KMS-11 (cell line): Measurements from ENCODE around the gene POLA2.

Source experiments
- H2AFZ ChIP-seq: fragments of 200-600 bp; sonication (generic); 2 replicates; pipeline ENCODE4 v1.6.1; 2016; ENCODE audit warnings: antibody characterized with exemption, mixed run types, low read depth
- H3K27ac ChIP-seq: fragments of 200-600 bp; sonication (generic); 2 replicates; pipeline ENCODE4 v1.6.1; 2016; ENCODE audit warnings: mild to moderate bottlenecking, mixed run types
- H3K27me3 ChIP-seq: fragments of 200-600 bp; sonication (generic); 2 replicates; pipeline ENCODE4 v1.6.1; 2017; ENCODE audit warnings: mild to moderate bottlenecking, low read depth, mixed run types, moderate library complexity; ENCODE audit not compliant: insufficient read depth
- H3K36me3 ChIP-seq: fragments of 200-600 bp; sonication (generic); 2 replicates; pipeline ENCODE4 v1.6.1; 2017; ENCODE audit warnings: mild to moderate bottlenecking, mixed run types; ENCODE audit not compliant: insufficient read depth
- H3K4me1 ChIP-seq: fragments of 200-600 bp; sonication (generic); 2 replicates; pipeline ENCODE4 v1.6.1; 2016; ENCODE audit warnings: mild to moderate bottlenecking, low read depth, mixed run types; ENCODE audit not compliant: poor library complexity, severe bottlenecking
- H3K4me2 ChIP-seq: fragments of 200-600 bp; sonication (generic); 2 replicates; pipeline ENCODE4 v1.7.0; 2016; ENCODE audit warnings: mild to moderate bottlenecking, mixed run types
- H3K4me3 ChIP-seq: fragments of 200-600 bp; sonication (generic); IDR thresholded peaks from 2 replicates; pipeline ENCODE4 v1.6.1; 2017; ENCODE audit warnings: low read depth, low read length, mixed read lengths; ENCODE audit not compliant: insufficient read depth
- H3K79me2 ChIP-seq: fragments of 200-600 bp; sonication (generic); 2 replicates; pipeline ENCODE4 v1.6.1; 2016; ENCODE audit warnings: low read depth, mixed run types; ENCODE audit not compliant: insufficient read depth
- H3K9ac ChIP-seq: fragments of 200-600 bp; sonication (generic); 2 replicates; pipeline ENCODE4 v1.6.1; 2016; ENCODE audit warnings: mild to moderate bottlenecking, mixed run types
- H4K20me1 ChIP-seq: fragments of 200-600 bp; sonication (generic); 2 replicates; pipeline ENCODE4 v1.6.1; 2016; ENCODE audit warnings: mild to moderate bottlenecking, mixed run types; ENCODE audit not compliant: insufficient read depth
- TF ChIP-seq, protein P1 (sequence below): fragments of 200-600 bp; sonication (generic); conservative IDR thresholded peaks from 2 replicates; pipeline ENCODE4 v1.6.1; 2017; ENCODE audit warnings: low read depth, mild to moderate bottlenecking, antibody characterized with exemption, low read length, moderate library complexity, mixed read lengths

The POLA2 gene

GRCh38 chr11:65219930-65220213 lies 41.9 kb upstream of the POLA2 start:
- H3K27ac ChIP-seq: no peak overlapping the region
- no peaks in the 10 kb centered on the region for H3K79me2 ChIP-seq
- TF ChIP-seq, protein P1, sequence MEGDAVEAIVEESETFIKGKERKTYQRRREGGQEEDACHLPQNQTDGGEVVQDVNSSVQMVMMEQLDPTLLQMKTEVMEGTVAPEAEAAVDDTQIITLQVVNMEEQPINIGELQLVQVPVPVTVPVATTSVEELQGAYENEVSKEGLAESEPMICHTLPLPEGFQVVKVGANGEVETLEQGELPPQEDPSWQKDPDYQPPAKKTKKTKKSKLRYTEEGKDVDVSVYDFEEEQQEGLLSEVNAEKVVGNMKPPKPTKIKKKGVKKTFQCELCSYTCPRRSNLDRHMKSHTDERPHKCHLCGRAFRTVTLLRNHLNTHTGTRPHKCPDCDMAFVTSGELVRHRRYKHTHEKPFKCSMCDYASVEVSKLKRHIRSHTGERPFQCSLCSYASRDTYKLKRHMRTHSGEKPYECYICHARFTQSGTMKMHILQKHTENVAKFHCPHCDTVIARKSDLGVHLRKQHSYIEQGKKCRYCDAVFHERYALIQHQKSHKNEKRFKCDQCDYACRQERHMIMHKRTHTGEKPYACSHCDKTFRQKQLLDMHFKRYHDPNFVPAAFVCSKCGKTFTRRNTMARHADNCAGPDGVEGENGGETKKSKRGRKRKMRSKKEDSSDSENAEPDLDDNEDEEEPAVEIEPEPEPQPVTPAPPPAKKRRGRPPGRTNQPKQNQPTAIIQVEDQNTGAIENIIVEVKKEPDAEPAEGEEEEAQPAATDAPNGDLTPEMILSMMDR: no peak
- H3K36me3 ChIP-seq: no peaks in the 10 kb centered on the region
- no peak overlapping the region for H2AFZ ChIP-seq
- no peaks in the 10 kb centered on the region for H3K27me3 ChIP-seq
- H3K4me2 ChIP-seq: no peak overlapping the region
- H3K9ac ChIP-seq: no peak overlapping the region
- H3K4me3 ChIP-seq: no peak overlapping the region
- no peaks in the 10 kb centered on the region for H3K4me1 ChIP-seq
- no peaks in the 10 kb centered on the region for H4K20me1 ChIP-seq

DNA sequence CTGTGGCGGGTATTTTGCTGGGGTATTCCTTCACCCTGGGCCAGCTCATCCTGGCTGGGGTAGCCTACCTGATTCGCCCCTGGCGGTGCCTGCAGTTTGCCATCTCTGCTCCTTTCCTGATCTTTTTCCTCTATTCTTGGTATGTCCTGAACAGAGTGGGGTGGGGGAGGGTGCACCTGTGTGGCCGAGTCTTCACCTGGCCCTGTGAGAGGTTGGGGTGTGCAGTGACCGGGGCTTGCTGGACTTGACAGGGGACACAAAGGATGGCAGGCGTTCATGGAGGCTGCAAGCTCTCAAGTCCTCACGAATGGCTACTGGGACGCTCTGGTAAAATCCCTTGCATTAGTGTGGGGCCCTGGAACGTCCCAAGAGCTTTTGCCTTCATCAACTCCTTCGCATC lies 40.7 kb upstream of the POLA2 start:
- Histone ChIP-seq H3K9ac (no peak overlapping the region), H3K79me2 (no peaks in the 10 kb centered on the region), H3K4me1 (peaks cover 4% of the 10 kb centered on the region), H2AFZ (no peak overlapping the region), H4K20me1 (no peaks in the 10 kb centered on the region), H3K4me3 (no peak overlapping the region), H3K36me3 (no peaks in the 10 kb centered on the region), H3K4me2 (no peak overlapping the region), H3K27me3 (peaks cover 6% of the 10 kb centered on the region; the same call in 1 of the 2 replicates), H3K27ac (no peak overlapping the region)
- TF ChIP-seq, protein P1: no peak

GRCh38 chr11:65223011-65223410 lies 38.8 kb upstream of the POLA2 start:
- Histone ChIP-seq H2AFZ (no peak overlapping the region), H3K79me2 (no peaks in the 10 kb centered on the region), H3K36me3 (no peaks in the 10 kb centered on the region), H4K20me1 (no peaks in the 10 kb centered on the region), H3K27ac (no peak overlapping the region), H3K4me1 (peaks cover 10% of the 10 kb centered on the region), H3K4me3 (no peak overlapping the region), H3K9ac (no peak overlapping the region), H3K4me2 (no peak overlapping the region), H3K27me3 (peaks cover 11% of the 10 kb centered on the region; the same call in 1 of the 2 replicates)
- TF ChIP-seq, protein P1: no peak

DNA sequence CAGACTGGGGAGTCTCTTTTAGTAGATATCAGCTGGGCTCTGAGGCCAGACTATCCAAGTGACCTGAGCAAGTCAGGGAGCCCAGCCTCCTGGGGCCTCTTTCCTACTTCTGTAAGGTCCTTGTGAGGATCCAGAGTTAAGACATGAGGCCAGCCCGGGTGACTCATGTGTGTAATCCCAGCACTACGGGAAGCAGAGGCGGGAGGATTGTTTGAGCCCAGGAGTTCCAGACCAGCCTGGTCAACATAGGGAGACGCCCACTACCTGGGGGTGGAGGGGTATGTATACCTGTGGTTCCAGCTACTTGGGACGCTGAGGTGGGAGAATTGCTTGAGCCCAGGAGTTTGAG lies 36.9 kb upstream of the POLA2 start:
- Histone ChIP-seq H3K4me2 (no peak overlapping the region; the same call in 1 of the 2 replicates), H3K79me2 (no peaks in the 10 kb centered on the region), H3K36me3 (no peaks in the 10 kb centered on the region), H3K4me1 (peaks cover 10% of the 10 kb centered on the region), H2AFZ (peak overlapping the region; percentile 93; the same call in 1 of the 2 replicates), H3K27me3 (peaks cover 11% of the 10 kb centered on the region; the same call in 1 of the 2 replicates), H3K4me3 (no peak overlapping the region), H3K27ac (no peak overlapping the region), H3K9ac (no peak overlapping the region), H4K20me1 (no peaks in the 10 kb centered on the region)
- TF ChIP-seq, protein P1: no peak
